Kidney (tissue), 14 donors: ENCODE measurements around the gene GAMT. TPM values are rescaled to one million over a fixed set of nuclear protein-coding genes. Genes with fewer than 3 reads are reported as not detected.

ENCODE experiments used
- DNase-seq, 5 donors: peaks; one replicate each; pipeline ENCODE4 v3.0.0-alpha.2; 2013 to 2020
- FAIRE-seq: peaks from 2 replicates; lab custom pipeline; 2012; peaks lifted over from hg19 to GRCh38; lab: Jason Lieb, UNC
- H3K27ac ChIP-seq, 2 donors: one replicate each; pipeline ENCODE4 v1.7.0; 2013; ENCODE audit warnings: low read depth in 2 of 2, low read length in 2 of 2, inconsistent platforms in 1 of 2
- H3K27me3 ChIP-seq: one replicate; pipeline ENCODE4 v1.7.1; 2013; ENCODE audit warnings: low read length, inconsistent platforms; ENCODE audit not compliant: control insufficient read depth, insufficient read depth
- H3K36me3 ChIP-seq, 3 donors: one replicate each; pipeline versions ENCODE4 v1.7.0 to v1.7.1; 2013; ENCODE audit warnings: low read length in 3 of 3, control low read depth in 1 of 3, inconsistent platforms in 1 of 3; ENCODE audit not compliant: insufficient read depth in 3 of 3, control insufficient read depth in 2 of 3
- H3K4me1 ChIP-seq, 3 donors: one replicate each; pipeline versions ENCODE4 v1.7.0 to v1.7.1; 2013; ENCODE audit warnings: low read length in 3 of 3, inconsistent platforms in 1 of 3, low read depth in 1 of 3; ENCODE audit not compliant: control insufficient read depth in 2 of 3, insufficient read depth in 2 of 3
- H3K4me3 ChIP-seq, 3 donors: one replicate each; pipeline versions ENCODE4 v1.7.0 to v1.8.1; 2013; ENCODE audit warnings: low read length in 3 of 3, control low read depth in 1 of 3, inconsistent platforms in 1 of 3
- H3K9ac ChIP-seq, 3 donors: one replicate each; pipeline versions ENCODE4 v1.7.0 to v1.7.1; 2013; ENCODE audit warnings: low read length in 3 of 3, control low read depth in 1 of 3, inconsistent platforms in 1 of 3
- H3K9me3 ChIP-seq, 3 donors: one replicate each; pipeline versions ENCODE4 v1.7.0 to v1.7.1; 2013; ENCODE audit warnings: low read length in 3 of 3, control low read depth in 1 of 3, inconsistent platforms in 1 of 3; ENCODE audit not compliant: control insufficient read depth in 2 of 3, insufficient read depth in 1 of 3
- CTCF ChIP-seq: IDR thresholded peaks from 3 replicates; pipeline ENCODE4 v1.5.1; 2012; ENCODE audit warnings: mild to moderate bottlenecking, moderate library complexity, borderline replicate concordance; ENCODE audit not compliant: insufficient read depth; ENCODE audit errors: extremely low read depth
- intact Hi-C: fragments of 100-400 bp; cut with DNase I; formaldehyde crosslinking; loops from one replicate; pipeline ENCODE4 v1.11.1; 2022
- polyA plus RNA-seq: library from polyadenylated mRNA; stranded (reverse); fragments of 350-450 nt; fragmentation: Illumina TruSeq; extraction: RNeasy Lipid Tissue Mini Kit (QIAGEN cat#74804); gene quantifications from one replicate; pipeline ENCODE4 v1.2.3, GENCODE V29; 2014; ENCODE audit warnings: low read depth, low replicate concordance; ENCODE audit not compliant: insufficient read depth
- total RNA-seq: library from RNA; stranded (reverse); fragmentation: NEBNext Ultra II Directional; extraction: Animal tissue kit (Norgen Biotek cat#: 25700); gene quantifications from one replicate; pipeline ENCODE4 v1.2.1, GENCODE V29; 2021
- donor health status: control.
- donor health status: control.
- donor health status: control.
- donor health status: control.
- donor health status: control.
- donor health status: DM: yes; HTN: yes; CAD: no.
- donor health status: Normal renal cell carcinoma (clear cell type).

GAMT gene
- total and polyA plus RNA-seq, 2 donors from 2014 or later: 16.3 to 209 TPM

- DNase-seq (peak in 4 of 5 donors; percentile 48 to 91 (median 64)), FAIRE-seq (no peak)
- H3K36me3 ChIP-seq: no peaks in the 10 kb centered on the region
- no peaks in the 10 kb centered on the region for H3K9me3 ChIP-seq
- TF ChIP-seq CTCF: no peak
- no peaks in the 10 kb centered on the region for H3K27me3 ChIP-seq
- H3K27ac ChIP-seq: peak overlapping the region; percentile 80 to 84
- H3K4me1 ChIP-seq: peaks cover 0 to 51% (median 31%) of the 10 kb centered on the region in 3 donors
- intact Hi-C loops: no loop called here
- peak overlapping the region; percentile 47 to 79 (median 51) for H3K4me3 ChIP-seq
- peak overlapping the region; percentile 22 to 78 (median 69) for H3K9ac ChIP-seq
Measured at GRCh38 chr19:1408300-1409203, 7.2 kb upstream of the GAMT start.

GRCh38 chr19:1407528-1408299, 6.4 kb upstream of the GAMT start, which contains the start of gene DAZAP1:
DAZAP1 (plus strand) TSS chr19:1407586; CDS start chr19:1407774, 188 bp downstream.
- no peaks in the 10 kb centered on the region for H3K9me3 ChIP-seq
- H3K27ac ChIP-seq: peak within 1 kb of the TSS; percentile 88 to 91
- FAIRE-seq (no peak), DNase-seq (peak in 2 of 5 donors; percentile 86 to 90)
- intact Hi-C loops: no loop called here
- H3K9ac ChIP-seq: peak within 1 kb of the TSS in 2 of 3 donors; percentile 69 to 71
- H3K4me1 ChIP-seq: peaks cover 0 to 45% (median 29%) of the 10 kb centered on the region in 3 donors
- H3K4me3 ChIP-seq: peak within 1 kb of the TSS; percentile 38 to 79 (median 47)
- H3K27me3 ChIP-seq: no peaks in the 10 kb centered on the region
- TF ChIP-seq CTCF: no peak
- no peaks in the 10 kb centered on the region for H3K36me3 ChIP-seq

GRCh38 chr19:1406774-1407527, 5.6 kb upstream of the GAMT start:
- peak overlapping the region; percentile 88 to 91 for H3K27ac ChIP-seq
- DNase-seq (peak; percentile 98 to 100 (median 99)), FAIRE-seq (no peak)
- peak overlapping the region; percentile 38 to 72 (median 47) for H3K4me3 ChIP-seq
- no peaks in the 10 kb centered on the region for H3K36me3 ChIP-seq
- H3K27me3 ChIP-seq: no peaks in the 10 kb centered on the region
- TF ChIP-seq CTCF: peak; percentile 25
- H3K4me1 ChIP-seq: peaks cover 0 to 42% (median 21%) of the 10 kb centered on the region in 3 donors
- H3K9me3 ChIP-seq: no peaks in the 10 kb centered on the region
- peak overlapping the region in 2 of 3 donors; percentile 29 to 67 for H3K9ac ChIP-seq
- intact Hi-C loops: no loop called here
